ENCODE measurements around the gene IRF4. TPM values are rescaled to one million over a fixed set of nuclear protein-coding genes. Genes with fewer than 3 reads are reported as not detected.

The IRF4 gene
- total RNA-seq, 2 donors from 2014 or later = 0.26 TPM; not detected in 1

- no peak for DNase-seq
- WGBS, 2 donors = 75 to 76% methylated on average over 20 of the region's 20 CpGs
- no peak for TF ChIP-seq POLR2A (IDR thresholded peaks at IDR 0.05)
- TF ChIP-seq, protein P1, sequence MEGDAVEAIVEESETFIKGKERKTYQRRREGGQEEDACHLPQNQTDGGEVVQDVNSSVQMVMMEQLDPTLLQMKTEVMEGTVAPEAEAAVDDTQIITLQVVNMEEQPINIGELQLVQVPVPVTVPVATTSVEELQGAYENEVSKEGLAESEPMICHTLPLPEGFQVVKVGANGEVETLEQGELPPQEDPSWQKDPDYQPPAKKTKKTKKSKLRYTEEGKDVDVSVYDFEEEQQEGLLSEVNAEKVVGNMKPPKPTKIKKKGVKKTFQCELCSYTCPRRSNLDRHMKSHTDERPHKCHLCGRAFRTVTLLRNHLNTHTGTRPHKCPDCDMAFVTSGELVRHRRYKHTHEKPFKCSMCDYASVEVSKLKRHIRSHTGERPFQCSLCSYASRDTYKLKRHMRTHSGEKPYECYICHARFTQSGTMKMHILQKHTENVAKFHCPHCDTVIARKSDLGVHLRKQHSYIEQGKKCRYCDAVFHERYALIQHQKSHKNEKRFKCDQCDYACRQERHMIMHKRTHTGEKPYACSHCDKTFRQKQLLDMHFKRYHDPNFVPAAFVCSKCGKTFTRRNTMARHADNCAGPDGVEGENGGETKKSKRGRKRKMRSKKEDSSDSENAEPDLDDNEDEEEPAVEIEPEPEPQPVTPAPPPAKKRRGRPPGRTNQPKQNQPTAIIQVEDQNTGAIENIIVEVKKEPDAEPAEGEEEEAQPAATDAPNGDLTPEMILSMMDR (IDR thresholded peaks at IDR 0.05) = no peak
- no peak overlapping the region for H3K27ac ChIP-seq
- H3K4me3 ChIP-seq = no peak overlapping the region
- H3K9me3 ChIP-seq = no peaks in the 10 kb centered on the region
- no peaks in the 10 kb centered on the region for H3K4me1 ChIP-seq
- ATAC-seq = no peak
- H3K36me3 ChIP-seq (replicated peaks in 1 of 2; ENCODE audit: insufficient read depth in 1 of 2, low read depth in 2 of 2) = peaks cover 0 to 2% of the 10 kb centered on the region in 2 donors
- intact Hi-C loops (cut with DNase I) = no loop called here
- no peaks in the 10 kb centered on the region for H3K27me3 ChIP-seq
Observed at GRCh38 chr6:343960-344815, 47.4 kb upstream of the IRF4 start.

DNA sequence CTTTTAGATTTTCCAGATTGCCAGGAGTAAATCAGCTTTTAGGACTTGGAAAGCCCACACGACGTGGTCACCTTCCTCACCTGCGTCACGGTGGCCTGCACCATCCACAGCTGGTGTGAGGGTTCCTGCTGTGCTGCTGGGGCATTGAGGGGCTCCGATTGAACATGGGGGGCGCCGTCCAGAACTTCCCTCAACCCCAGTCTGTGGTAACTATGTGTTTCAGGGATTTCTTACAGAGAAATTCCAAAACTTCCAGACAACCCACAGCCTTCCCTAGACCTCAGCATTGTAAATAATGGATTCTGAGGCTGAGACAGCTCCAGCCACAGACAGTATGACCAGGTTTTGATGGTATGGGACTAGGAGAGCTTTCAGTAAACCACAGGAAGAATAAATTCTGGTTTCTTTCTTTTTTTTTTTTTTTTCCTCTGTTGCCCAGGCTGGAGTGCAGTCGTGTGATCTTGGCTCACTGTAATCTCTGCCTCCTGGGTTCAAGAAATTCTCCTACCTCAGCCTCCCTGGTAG, 46.7 kb upstream of the IRF4 start:
- TF ChIP-seq, protein P1 (IDR thresholded peaks at IDR 0.05) = no peak
- no peak for TF ChIP-seq POLR2A (IDR thresholded peaks at IDR 0.05)
- intact Hi-C loops (cut with DNase I) = no loop called here
- no peaks in the 10 kb centered on the region for H3K27me3 ChIP-seq

DNA sequence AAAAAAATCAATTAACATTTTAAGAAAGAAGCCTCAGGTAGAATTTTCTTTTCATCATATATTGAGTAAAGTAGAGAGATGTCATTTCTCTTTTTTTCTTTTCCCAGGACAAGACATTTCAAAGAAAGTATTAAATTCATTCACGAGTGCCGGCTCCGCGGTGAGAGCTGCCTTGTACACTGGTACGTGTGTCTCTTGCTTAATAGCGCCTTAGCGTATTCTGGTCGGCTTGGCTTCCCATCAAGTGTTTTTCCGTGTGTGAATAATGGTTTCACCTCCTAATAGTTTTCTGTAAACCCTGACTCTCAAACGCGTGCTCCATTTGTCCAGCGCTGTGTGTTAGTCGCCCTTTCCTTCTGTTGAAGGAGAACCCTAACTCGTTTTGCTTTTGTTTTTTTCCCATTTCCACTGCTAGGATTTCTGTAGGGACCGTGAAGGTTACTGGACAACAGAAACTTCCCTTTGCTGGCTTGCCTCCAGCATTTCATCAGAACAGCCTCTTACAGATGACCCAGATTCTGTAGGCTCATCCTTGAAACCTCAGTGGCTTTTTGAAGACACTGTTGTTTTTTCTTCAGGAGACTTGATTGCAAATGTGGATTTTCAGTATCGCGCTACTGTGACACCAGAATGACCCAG, 45.7 kb upstream of the IRF4 start:
- no peak for ATAC-seq
- no peak overlapping the region for H3K4me3 ChIP-seq
- DNase-seq = peak in 1 of 4 donors; percentile 37
- H3K9me3 ChIP-seq = no peaks in the 10 kb centered on the region
- no peak overlapping the region for H3K27ac ChIP-seq
- WGBS, 2 donors = 83% methylated on average over 17 of the region's 17 CpGs
- H3K27me3 ChIP-seq = no peaks in the 10 kb centered on the region
- TF ChIP-seq, protein P1 (IDR thresholded peaks at IDR 0.05) = no peak
- TF ChIP-seq POLR2A (IDR thresholded peaks at IDR 0.05) = no peak
- peaks cover 0 to 2% of the 10 kb centered on the region in 2 donors for H3K36me3 ChIP-seq (replicated peaks in 1 of 2; ENCODE audit: insufficient read depth in 1 of 2, low read depth in 2 of 2)
- intact Hi-C loops (cut with DNase I) = no loop called here
- no peaks in the 10 kb centered on the region for H3K4me1 ChIP-seq

More for the DNA sequence above, 46.7 kb upstream of the IRF4 start:
- H3K9me3 ChIP-seq = no peaks in the 10 kb centered on the region
- H3K36me3 ChIP-seq (replicated peaks in 1 of 2; ENCODE audit: insufficient read depth in 1 of 2, low read depth in 2 of 2) = peaks cover 0 to 2% of the 10 kb centered on the region in 2 donors
- ATAC-seq = no peak
- H3K4me1 ChIP-seq = no peaks in the 10 kb centered on the region
- H3K4me3 ChIP-seq = no peak overlapping the region
- WGBS, 2 donors = 61 to 66% methylated on average over 8 of the region's 8 CpGs
- no peak overlapping the region for H3K27ac ChIP-seq
- DNase-seq = no peak

GRCh38 chr6:346386-347030, 45.0 kb upstream of the IRF4 start:
- Histone ChIP-seq H3K36me3 (replicated peaks in 1 of 2; ENCODE audit: insufficient read depth in 1 of 2, low read depth in 2 of 2) (peaks cover 0 to 2% of the 10 kb centered on the region in 2 donors), H3K27me3 (no peaks in the 10 kb centered on the region), H3K4me3 (no peak overlapping the region), H3K9me3 (no peaks in the 10 kb centered on the region), H3K27ac (no peak overlapping the region), H3K4me1 (no peaks in the 10 kb centered on the region)
- whole genome bisulfite sequencing, 2 donors = 68 to 78% methylated on average over 10 of the region's 10 CpGs
- no peak for DNase-seq
- TF ChIP-seq, protein P1 (IDR thresholded peaks at IDR 0.05) = no peak
- no peak for TF ChIP-seq POLR2A (IDR thresholded peaks at IDR 0.05)
- ATAC-seq = no peak
- intact Hi-C loops (cut with DNase I) = no loop called here

Measured in body of pancreas (tissue), 4 donors.